Astrocyte (in vitro differentiated cells and primary cell): ENCODE data around the gene MYL4. TPM values are rescaled to one million over a fixed set of nuclear protein-coding genes. Genes with fewer than 3 reads are reported as not detected.

Source experiments
- DNase-seq: peaks from one replicate; pipeline ENCODE4 v3.0.0-alpha.2; 2010; ENCODE audit warnings: low read depth
- FAIRE-seq: peaks from 2 replicates; lab custom pipeline; 2011; peaks lifted over from hg19 to GRCh38; lab: Jason Lieb, UNC
- H2AFZ ChIP-seq: 2 replicates; pipeline ENCODE4 v1.6.0; 2012; ENCODE audit warnings: low read depth, low read length, inconsistent platforms
- H3K27ac ChIP-seq: 2 replicates; pipeline ENCODE4 v1.5.1; 2011; ENCODE audit warnings: low read depth, low read length, inconsistent platforms
- H3K27me3 ChIP-seq: 2 replicates; pipeline ENCODE4 v1.6.0; 2011; ENCODE audit warnings: low read length, inconsistent platforms; ENCODE audit not compliant: insufficient read depth
- H3K36me3 ChIP-seq: 2 replicates; pipeline ENCODE4 v1.5.1; 2011; ENCODE audit warnings: low read length, inconsistent platforms; ENCODE audit not compliant: insufficient read depth
- H3K4me1 ChIP-seq: 2 replicates; pipeline ENCODE4 v1.5.1; 2011; ENCODE audit warnings: low read length, inconsistent platforms; ENCODE audit not compliant: insufficient read depth
- H3K4me2 ChIP-seq: 2 replicates; pipeline ENCODE4 v1.6.0; 2012; ENCODE audit warnings: low read length, inconsistent platforms
- H3K4me3 ChIP-seq: 2 replicates; pipeline ENCODE4 v1.5.1; 2011; ENCODE audit warnings: low read depth, mild to moderate bottlenecking, low read length, inconsistent platforms; ENCODE audit not compliant: insufficient read depth
- H3K79me2 ChIP-seq: 2 replicates; pipeline ENCODE4 v1.6.0; 2012; ENCODE audit warnings: mild to moderate bottlenecking, low read length, inconsistent platforms; ENCODE audit not compliant: insufficient read depth
- H3K9ac ChIP-seq: 2 replicates; pipeline ENCODE4 v1.6.0; 2012; ENCODE audit warnings: mild to moderate bottlenecking, low read length, inconsistent platforms
- H3K9me3 ChIP-seq: 2 replicates; pipeline ENCODE4 v1.5.1; 2012; ENCODE audit warnings: low read depth, mild to moderate bottlenecking, low read length, inconsistent platforms; ENCODE audit not compliant: insufficient read depth
- H4K20me1 ChIP-seq: 2 replicates; pipeline ENCODE4 v1.6.0; 2012; ENCODE audit warnings: low read length, inconsistent platforms; ENCODE audit not compliant: insufficient read depth
- H3K27ac Mint-ChIP-seq: one replicate; pipeline ENCODE4 v1.8.0; 2021; ENCODE audit warnings: mild to moderate bottlenecking, mixed read lengths; ENCODE audit not compliant: unreplicated experiment
- H3K27me3 Mint-ChIP-seq: one replicate; pipeline ENCODE4 v1.8.0; 2021; ENCODE audit warnings: low read depth, mixed read lengths; ENCODE audit not compliant: unreplicated experiment
- H3K36me3 Mint-ChIP-seq: one replicate; pipeline ENCODE4 v1.8.0; 2021; ENCODE audit warnings: low read depth, mixed read lengths; ENCODE audit not compliant: unreplicated experiment
- H3K4me1 Mint-ChIP-seq: one replicate; pipeline ENCODE4 v1.8.0; 2021; ENCODE audit warnings: low read depth, mixed read lengths; ENCODE audit not compliant: unreplicated experiment
- H3K4me3 Mint-ChIP-seq: one replicate; pipeline ENCODE4 v1.8.0; 2021; ENCODE audit warnings: mild to moderate bottlenecking, moderate library complexity, mixed read lengths; ENCODE audit not compliant: unreplicated experiment
- H3K9me3 Mint-ChIP-seq: one replicate; pipeline ENCODE4 v1.8.0; 2021; ENCODE audit warnings: mild to moderate bottlenecking, mixed read lengths; ENCODE audit not compliant: unreplicated experiment
- EZH2 ChIP-seq: IDR thresholded peaks from 2 replicates; pipeline ENCODE4 v1.6.1; 2012; ENCODE audit warnings: mild to moderate bottlenecking, low read length, inconsistent platforms; ENCODE audit not compliant: insufficient read depth
- total RNA-seq: library from RNA; stranded (reverse); gene quantifications from 2 replicates; pipeline ENCODE4 v1.2.1, GENCODE V29; 2021
- TF ChIP-seq, protein P1 (sequence below): IDR thresholded peaks from 2 replicates; pipeline ENCODE4 v1.5.1; 2011; ENCODE audit warnings: low read depth, mild to moderate bottlenecking, inconsistent platforms, low read length, moderate library complexity; ENCODE audit not compliant: insufficient read depth

The MYL4 gene
- total RNA-seq, 1 donor from 2014 or later: 22.7 TPM

DNA sequence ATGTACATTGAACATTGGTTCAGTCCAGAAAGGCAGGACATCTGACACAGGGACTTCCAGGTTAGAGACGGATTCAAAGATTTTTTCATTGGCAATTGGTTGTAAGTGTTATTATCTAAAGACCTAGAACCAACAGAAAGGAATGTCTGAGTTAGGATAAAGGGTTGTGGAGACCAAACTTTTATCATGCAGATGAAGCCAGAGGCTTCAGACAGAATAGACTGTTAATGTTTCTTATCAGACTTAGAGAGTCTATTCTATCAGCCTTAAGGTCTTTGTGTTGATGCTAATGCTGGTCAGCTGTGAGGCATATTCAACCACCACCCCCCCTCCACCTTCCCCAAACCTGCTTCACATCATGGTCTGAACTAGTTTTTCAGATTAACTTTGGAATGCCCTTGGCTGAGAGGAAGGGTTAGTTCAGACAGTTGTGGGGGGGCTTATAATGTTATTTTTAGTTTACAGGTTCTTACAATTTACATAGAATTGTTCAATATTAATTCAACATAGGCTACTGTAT is 42.3 kb downstream of the MYL4 start:
- no peak for FAIRE-seq
- H3K27me3 ChIP-seq: no peaks in the 10 kb centered on the region
- Mint-ChIP-seq H3K36me3 (peaks cover 3% of the 10 kb centered on the region), H3K9me3 (peaks cover 3% of the 10 kb centered on the region), H3K27me3 (peaks cover 5% of the 10 kb centered on the region), H3K27ac (no peak overlapping the region), H3K4me3 (no peak overlapping the region), H3K4me1 (peaks cover 13% of the 10 kb centered on the region)
- no peak for DNase-seq
- TF ChIP-seq, protein P1, sequence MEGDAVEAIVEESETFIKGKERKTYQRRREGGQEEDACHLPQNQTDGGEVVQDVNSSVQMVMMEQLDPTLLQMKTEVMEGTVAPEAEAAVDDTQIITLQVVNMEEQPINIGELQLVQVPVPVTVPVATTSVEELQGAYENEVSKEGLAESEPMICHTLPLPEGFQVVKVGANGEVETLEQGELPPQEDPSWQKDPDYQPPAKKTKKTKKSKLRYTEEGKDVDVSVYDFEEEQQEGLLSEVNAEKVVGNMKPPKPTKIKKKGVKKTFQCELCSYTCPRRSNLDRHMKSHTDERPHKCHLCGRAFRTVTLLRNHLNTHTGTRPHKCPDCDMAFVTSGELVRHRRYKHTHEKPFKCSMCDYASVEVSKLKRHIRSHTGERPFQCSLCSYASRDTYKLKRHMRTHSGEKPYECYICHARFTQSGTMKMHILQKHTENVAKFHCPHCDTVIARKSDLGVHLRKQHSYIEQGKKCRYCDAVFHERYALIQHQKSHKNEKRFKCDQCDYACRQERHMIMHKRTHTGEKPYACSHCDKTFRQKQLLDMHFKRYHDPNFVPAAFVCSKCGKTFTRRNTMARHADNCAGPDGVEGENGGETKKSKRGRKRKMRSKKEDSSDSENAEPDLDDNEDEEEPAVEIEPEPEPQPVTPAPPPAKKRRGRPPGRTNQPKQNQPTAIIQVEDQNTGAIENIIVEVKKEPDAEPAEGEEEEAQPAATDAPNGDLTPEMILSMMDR: no peak
- no peak for TF ChIP-seq EZH2
- H3K79me2 ChIP-seq: peaks cover 18% of the 10 kb centered on the region
- H4K20me1 ChIP-seq: no peaks in the 10 kb centered on the region
- H3K27ac ChIP-seq: no peak overlapping the region
- no peaks in the 10 kb centered on the region for H3K9me3 ChIP-seq
- H3K4me3 ChIP-seq: no peak overlapping the region
- no peaks in the 10 kb centered on the region for H3K36me3 ChIP-seq
- no peak overlapping the region for H3K4me2 ChIP-seq
- H3K9ac ChIP-seq: no peak overlapping the region
- no peak overlapping the region for H2AFZ ChIP-seq
- H3K4me1 ChIP-seq: no peaks in the 10 kb centered on the region

DNA sequence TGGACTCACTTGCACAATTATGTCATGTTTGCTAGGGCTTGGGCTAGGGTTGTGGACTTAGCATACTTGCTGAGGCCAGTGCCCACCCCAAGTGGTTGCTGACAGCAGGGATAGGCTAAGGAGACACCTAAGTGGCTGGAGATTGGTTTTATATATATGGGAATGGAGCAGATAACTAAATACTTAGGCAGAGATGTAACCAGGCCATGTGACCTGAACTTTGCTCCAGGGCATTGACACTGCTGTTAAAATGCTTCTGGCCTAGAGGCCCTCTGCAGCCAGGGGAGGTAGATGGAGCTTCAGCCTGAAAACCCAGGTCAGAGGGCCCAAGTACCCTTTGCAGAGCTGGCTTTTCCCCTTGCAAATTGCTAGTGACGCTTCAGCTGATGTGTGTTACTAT is 43.1 kb downstream of the MYL4 start:
- no peaks in the 10 kb centered on the region for H3K9me3 ChIP-seq
- no peak overlapping the region for H3K9ac ChIP-seq
- no peak overlapping the region for H3K4me3 ChIP-seq
- Mint-ChIP-seq H3K27me3 (peaks cover 5% of the 10 kb centered on the region), H3K9me3 (peaks cover 3% of the 10 kb centered on the region), H3K4me1 (peaks cover 20% of the 10 kb centered on the region), H3K27ac (no peak overlapping the region), H3K4me3 (peak overlapping the region; percentile 61), H3K36me3 (peaks cover 3% of the 10 kb centered on the region)
- FAIRE-seq (no peak), DNase-seq (no peak)
- H3K27ac ChIP-seq: no peak overlapping the region
- H3K79me2 ChIP-seq: peaks cover 18% of the 10 kb centered on the region
- no peak overlapping the region for H2AFZ ChIP-seq
- no peak overlapping the region for H3K4me2 ChIP-seq
- TF ChIP-seq, protein P1: no peak
- no peak for TF ChIP-seq EZH2
- H3K27me3 ChIP-seq: no peaks in the 10 kb centered on the region
- peaks cover 4% of the 10 kb centered on the region for H3K4me1 ChIP-seq
- H4K20me1 ChIP-seq: no peaks in the 10 kb centered on the region
- no peaks in the 10 kb centered on the region for H3K36me3 ChIP-seq

DNA sequence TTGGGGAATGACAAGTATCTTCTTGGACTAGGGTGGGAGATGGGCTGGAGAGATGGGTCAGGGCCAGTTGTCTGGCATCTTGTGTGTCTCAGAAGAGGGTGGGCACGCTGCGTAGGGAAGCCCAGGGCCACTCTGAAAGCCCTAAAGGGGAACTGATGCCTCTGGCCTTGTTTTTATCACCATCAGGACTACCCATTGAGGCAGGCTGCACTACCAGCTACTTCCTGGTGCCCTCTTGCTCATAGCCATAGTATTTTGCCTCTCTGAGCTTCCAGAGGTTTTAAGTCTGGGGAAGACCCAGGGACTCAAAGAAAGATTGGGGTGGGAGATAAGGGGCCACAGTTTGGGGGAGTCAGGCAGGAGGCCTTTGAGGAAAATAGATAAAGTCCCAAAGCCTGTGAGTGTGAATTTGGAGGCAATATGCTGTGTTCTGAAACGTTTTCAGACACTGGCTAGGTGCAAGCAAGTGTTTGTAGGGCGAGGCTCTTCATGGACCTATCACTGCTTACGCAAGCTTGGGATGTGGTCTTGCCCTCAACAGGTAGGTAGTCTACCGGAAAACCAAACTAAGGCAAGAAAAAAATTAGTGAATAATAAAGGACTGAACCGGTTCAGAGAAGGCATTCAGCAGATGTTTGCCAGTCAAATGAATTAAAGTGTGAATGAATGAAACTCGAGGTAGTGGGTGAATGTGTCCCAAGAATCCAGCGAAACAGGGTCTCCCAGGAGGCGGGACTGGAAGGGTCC is 43.8 kb downstream of the MYL4 start:
- Mint-ChIP-seq H3K36me3 (peaks cover 3% of the 10 kb centered on the region), H3K27ac (peak overlapping the region; percentile 41), H3K4me1 (peaks cover 27% of the 10 kb centered on the region), H3K4me3 (peak overlapping the region; percentile 81), H3K27me3 (peaks cover 5% of the 10 kb centered on the region), H3K9me3 (peaks cover 3% of the 10 kb centered on the region)
- peaks cover 18% of the 10 kb centered on the region for H3K79me2 ChIP-seq
- H3K27me3 ChIP-seq: no peaks in the 10 kb centered on the region
- H2AFZ ChIP-seq: peak overlapping the region; percentile 90
- no peak overlapping the region for H3K27ac ChIP-seq
- peak overlapping the region; percentile 68 for H3K4me3 ChIP-seq
- H3K36me3 ChIP-seq: no peaks in the 10 kb centered on the region
- H3K4me1 ChIP-seq: peaks cover 11% of the 10 kb centered on the region
- H3K9me3 ChIP-seq: no peaks in the 10 kb centered on the region
- H3K4me2 ChIP-seq: peak overlapping the region; percentile 97
- no peak for FAIRE-seq
- H3K9ac ChIP-seq: peak overlapping the region; percentile 82
- TF ChIP-seq EZH2: no peak
- TF ChIP-seq, protein P1: no peak
- H4K20me1 ChIP-seq: no peaks in the 10 kb centered on the region
- DNase-seq: no peak
